Bone marrow (tissue), 2 donors: ENCODE measurements around the gene CTBP1.

Source experiments
- DNase-seq, 2 donors: peaks; one replicate each; lab custom pipeline; 2025; lab: John Stamatoyannopoulos, UW

CTBP1 gene

GRCh38 chr4:1195891-1196401 is 53.0 kb downstream of the CTBP1 start:
- DNase-seq = no peak

GRCh38 chr4:1195109-1195671 is 53.7 kb downstream of the CTBP1 start:
- no peak for DNase-seq

DNA sequence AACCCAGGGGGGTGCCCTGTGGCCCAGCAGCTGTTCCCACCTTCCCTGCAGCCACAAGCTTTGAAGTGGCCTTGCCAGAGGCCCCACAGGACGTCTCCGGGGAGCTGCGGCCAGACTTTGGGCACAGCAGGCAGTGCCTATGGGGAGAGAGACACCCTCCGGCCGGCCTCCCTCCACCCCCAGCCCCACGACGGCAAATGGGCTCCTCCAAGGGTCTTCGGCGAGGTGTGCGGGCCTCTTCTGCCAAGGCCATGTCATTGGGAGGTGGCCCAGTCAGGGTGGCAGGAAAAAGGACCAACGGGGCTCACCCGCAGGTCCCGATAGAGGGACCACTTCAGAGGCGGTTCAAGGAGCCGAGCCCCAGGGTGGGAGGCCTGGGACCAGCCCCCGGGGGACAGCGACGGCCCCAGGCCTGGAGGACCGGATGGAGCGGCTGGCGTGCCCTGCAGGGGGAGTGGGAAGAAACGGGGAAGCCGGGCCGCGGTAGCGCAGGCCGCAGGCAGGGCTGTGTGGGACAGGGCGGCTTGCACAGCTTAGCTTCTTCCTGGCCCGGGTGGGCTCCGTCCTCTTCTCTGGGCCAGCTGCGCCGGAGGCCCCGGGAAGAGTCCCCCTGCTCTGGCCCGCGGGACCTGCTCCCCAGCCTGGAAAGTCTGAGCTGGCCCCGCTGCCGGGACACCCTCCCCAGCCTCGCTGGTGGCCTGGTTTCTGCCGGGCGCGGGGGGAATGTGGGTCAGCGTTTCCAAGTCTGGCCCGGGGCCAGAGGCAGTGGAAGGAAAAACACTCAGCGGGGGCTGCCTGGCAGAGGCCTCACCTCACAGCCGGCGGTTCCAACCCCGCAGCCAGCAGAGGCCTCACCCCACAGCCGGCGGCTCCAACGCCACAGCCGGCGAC is 54.7 kb downstream of the CTBP1 start:
- no peak for DNase-seq

- DNase-seq = no peak
Measured at GRCh38 chr4:1193206-1194009, 55.5 kb downstream of the CTBP1 start.

DNA sequence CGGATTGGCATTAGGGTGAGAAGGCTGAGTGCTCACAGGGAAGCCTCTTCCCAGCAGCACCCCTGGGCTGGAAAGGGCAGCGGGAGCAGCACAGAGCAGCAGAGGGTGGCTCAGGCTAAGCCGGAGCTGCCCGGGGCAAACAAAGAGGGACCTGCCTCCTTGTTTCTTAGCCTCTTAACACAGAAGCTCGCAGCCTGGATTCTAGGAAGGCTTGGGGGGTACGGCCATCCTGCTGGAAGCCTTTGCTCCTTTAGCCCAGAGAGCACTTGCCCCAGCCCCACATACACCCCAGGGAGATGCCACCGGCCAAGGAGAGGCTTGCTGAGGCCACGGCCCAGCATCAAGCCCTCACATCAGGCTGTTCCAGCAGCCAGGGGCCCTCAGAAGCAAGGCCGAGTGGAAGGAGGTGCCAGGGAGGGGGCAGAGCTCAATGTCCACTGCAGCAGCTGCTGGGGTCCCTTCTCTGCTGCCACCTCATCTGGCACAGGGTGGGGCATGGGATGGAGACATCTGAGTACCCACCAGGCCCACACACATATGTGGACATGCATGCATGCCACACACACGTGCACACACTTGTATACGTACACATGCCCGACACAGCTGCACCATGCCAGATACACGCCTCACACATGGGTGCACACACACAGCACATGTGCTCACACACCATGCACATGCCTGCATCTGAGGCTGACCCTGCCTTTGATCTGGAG is 56.3 kb downstream of the CTBP1 start:
- no peak for DNase-seq

DNA sequence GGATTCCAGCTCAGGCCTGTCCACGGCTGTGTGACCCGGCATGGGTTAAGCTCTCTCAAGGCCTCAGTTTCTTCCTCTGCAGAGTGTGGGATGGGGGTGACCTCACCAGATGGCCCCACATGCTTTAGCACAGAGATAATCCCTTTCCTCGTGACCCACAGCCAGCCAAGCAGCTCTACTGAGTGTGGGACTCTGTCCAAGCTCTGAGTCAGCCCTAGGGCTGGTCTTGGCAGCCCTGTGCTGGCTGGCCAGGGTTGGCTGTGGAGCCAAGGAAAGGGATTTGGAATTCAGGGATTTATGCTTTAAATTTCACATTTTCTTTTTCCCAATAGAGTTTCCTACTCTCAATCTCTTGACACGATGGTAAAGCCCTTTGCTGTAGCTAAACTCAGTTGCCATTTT is 56.8 kb downstream of the CTBP1 start:
- no peak for DNase-seq

DNA sequence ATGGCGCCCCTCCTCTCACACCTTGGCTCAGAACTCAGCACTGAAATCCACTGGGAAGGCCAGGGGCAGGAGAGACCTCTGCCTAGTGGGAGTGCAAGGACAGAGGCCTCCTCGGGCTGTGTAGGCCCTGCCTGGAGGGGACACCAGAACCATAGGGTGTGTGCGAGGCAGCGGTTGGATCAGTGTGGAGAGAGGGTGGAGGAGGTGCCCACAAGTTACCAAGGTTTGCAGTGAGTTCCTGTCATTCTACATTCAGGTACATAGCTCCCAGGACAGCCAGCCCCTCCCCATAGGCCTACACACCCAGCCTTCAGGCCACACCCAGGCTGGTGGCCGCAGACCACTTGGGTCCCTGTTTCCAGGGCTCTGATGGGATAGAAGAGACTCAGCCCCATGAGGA is 57.3 kb downstream of the CTBP1 start:
- DNase-seq = no peak

DNA sequence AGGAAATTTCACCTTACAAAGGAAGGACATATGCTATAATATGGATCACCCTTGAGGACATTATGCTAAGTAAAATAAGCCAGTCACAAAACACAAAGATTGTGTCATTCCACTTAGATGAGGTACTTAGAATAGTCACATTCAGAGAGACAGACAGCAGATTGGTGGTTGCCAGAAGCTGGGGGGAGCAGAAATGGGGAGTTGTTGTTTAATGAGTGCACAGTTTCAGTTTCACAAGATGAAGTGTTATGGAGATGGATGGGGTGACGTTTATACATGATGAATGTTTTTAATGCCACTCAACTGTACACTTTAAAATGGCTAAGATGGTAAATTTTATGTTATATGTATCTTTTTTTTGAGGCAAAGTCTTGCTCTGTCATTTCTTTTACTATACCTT is 61.7 kb downstream of the CTBP1 start:
- DNase-seq = peak in 1 of 2 donors; percentile 77

- peak in 1 of 2 donors; percentile 86 for DNase-seq
Measured at GRCh38 chr4:1183985-1184773, 64.8 kb downstream of the CTBP1 start.

DNA sequence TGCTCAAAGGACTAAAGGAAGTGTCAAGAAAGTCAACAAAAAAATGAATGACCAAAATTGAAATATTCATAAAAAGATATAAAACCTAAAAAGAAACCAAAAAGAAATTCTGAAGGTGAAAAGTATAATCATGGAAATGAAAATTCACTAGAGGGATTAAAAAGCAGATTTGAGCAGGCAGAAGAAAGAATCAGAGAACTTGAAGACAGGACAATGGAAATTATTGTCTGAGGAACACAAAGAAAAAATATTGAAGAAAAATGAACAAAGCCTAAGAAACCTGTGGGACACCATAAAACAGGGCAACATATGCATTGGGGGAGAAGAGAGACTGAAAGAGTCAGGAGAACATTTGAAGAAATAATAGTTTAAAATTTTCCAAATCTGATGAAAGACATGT is 66.6 kb downstream of the CTBP1 start:
- DNase-seq = no peak

GRCh38 chr4:1180663-1181062 is 68.3 kb downstream of the CTBP1 start:
- no peak for DNase-seq

DNA sequence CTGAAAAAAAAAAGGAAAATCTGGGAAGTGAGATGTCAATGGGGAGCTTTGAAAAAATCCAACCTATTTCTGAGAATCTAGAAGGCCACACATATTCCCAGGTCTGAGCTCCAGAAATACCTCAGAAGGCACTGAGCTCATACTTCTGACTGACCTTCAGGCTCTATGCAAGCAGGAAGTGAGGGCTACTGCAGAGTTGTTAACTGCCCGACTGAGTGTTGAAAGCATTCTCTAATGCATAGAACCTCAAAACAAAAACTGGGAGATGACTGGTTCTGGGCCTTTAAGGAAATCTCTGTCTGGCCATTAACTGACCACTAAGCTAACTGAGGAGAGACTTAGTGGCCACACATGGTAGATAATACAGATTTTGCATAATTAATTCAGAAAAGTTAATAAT is 69.0 kb downstream of the CTBP1 start:
- no peak for DNase-seq

GRCh38 chr4:1179089-1179441 is 69.9 kb downstream of the CTBP1 start:
- no peak for DNase-seq

DNA sequence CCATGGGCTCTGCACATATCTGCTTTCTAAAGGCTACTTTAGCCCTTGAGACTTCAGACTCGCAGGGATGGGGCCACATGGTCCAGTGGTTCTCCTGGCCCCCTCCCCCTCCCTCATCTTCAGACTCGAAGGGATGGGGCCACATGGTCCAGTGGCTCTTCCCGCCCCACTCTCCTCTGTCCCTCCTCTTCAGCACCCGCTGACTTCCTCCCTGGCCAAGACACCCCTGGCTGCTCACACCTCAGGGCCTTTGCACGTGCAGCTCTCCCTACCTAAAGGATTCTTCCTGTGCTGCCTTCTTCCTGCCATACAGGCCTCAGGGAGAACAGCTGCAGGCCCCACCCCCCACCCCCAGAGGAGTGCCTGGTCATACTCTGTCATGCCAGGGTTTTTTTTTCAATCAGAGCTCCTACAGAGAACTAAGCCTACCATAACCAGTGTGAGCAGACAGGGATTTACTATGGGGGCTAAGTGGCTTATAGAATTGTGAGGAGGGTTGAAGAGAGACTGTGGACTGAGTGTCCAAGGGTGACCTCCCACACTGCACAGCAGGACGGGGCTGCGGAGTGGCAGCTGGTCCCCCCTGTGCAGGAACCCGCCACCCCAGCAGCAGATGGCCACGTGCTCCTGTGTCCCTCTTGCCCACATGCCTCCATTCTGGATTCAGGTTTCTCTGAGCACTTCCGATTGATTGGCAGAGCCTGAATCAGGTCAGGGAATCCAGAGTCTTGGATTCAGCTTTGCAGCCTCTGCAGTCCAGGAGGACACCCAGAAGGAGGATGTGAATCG is 70.4 kb downstream of the CTBP1 start:
- no peak for DNase-seq

DNA sequence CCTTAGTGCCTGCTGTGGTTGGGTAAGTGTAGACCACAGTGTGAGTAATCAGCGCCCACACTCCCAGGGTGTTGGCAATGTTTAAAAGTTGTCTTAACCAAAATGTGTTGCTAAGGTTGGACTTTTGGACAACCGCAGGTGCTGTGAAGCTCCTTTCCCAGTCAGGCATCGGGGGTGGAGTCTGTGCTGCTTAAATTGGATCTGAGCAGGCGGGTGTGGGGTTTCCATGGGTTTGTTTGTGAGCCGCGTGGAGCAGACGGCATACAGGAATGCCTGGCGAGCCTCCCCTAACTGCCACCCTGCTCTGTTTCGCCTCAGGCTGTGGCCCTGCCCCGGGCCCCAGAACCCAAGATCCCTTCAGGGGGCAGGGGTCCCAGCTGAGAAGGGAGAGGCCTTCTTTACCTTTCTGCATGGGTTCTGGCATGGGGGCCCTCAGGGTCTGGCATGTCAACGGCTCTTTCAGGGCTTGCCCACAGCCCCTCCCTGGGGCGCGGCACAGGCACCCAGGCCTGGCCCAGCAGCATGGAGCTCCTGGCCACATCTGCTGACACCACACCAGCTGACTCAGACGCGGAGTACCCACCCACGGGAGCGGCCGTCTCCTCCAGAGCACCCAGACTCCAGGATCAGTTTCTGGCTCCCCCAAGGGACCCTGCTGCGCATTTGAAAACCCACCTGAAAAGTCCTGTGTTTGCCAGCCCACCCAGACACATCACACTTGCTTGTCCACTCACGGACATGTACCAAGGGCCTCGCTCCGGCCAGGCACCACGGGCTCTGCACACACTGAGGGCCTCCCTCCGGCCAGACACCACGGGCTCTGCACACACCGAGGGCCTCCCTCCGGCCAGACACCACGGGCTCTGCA is 71.4 kb downstream of the CTBP1 start:
- no peak for DNase-seq

GRCh38 chr4:1176398-1177273 is 72.3 kb downstream of the CTBP1 start:
- DNase-seq = no peak

GRCh38 chr4:1175635-1176229 is 73.2 kb downstream of the CTBP1 start:
- DNase-seq = no peak
